GM19035 (cell line): ENCODE measurements around the gene DGCR8.

Experiments used
- ATAC-seq: cut with Tn5 transposase; IDR thresholded peaks from one replicate; pipeline ENCODE4 v1.9.1; 2021; ENCODE audit not compliant: unreplicated experiment

The DGCR8 gene

DNA sequence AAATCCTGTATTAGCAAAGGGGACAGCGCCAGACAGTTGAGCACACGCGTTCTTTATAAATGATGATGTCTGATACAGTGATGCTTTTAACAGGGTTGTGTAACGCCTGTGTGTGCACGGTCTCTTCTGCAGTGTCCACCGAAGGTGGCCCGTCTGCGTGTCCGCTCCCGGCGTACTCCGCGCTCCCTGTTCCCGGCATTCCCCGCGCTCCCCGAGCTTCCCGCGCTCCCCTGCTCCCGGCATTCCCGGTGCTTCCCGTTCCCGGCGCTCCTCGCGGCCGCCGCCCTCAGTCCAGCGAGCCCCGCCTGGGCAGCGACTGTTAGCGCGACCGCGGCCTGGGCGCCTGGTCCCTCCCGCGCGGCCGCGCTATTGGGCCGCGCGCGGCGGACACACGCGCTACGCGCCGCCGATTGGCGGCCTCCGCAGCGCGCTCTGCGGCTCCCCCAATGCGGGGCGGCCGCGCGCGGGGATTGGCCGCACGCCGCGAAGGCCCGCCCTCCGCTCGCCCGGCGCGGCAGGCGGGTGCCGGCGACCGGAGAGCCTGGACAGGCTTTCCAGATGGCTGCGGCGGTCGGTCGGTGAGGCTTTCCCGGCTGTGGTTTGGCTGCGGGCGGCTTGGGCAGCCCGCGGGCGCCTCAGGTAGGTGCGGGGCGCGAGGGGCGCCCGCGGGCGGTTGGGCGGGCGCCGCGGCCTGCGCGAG, at the start of gene DGCR8:
Gene DGCR8 (plus strand): TSS at position 497 of the 700 bp plus-strand sequence. CDS start 5,723 bp downstream, outside the sequence.
- peak; percentile 81 for ATAC-seq

DNA sequence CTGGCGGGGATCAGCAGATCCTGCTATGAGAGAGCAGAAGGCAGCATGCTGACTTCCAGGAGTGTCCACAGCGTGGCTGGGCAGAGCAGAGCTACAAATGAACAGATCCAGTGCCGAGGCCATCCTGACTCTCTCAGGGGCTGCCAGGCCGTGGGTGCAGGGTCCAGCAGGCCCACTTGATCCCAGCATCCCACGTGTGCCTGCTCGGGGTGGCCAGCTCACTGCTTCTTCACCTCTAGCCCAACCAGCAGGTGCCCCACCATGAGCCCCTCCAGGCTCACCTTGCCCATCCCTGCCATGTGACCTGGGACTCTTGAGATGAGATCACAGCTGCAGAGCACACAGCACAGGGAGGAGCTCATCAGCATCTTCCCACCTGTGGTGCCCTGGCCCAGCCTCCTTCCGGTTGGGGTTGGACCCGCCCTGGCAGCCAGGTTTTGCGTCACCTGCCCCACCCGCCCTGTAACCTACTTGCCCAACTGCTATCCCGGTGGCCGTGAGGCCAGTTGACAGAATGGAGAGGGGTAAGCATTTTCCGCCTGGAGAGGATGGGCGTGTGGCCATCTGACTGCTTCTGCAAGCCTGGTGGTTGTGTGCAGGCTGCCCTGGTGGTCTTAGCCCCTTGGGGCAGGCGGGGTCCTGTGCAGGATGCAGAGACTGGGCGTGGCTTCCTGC, 48.2 kb upstream of the DGCR8 start:
- no peak for ATAC-seq

DNA sequence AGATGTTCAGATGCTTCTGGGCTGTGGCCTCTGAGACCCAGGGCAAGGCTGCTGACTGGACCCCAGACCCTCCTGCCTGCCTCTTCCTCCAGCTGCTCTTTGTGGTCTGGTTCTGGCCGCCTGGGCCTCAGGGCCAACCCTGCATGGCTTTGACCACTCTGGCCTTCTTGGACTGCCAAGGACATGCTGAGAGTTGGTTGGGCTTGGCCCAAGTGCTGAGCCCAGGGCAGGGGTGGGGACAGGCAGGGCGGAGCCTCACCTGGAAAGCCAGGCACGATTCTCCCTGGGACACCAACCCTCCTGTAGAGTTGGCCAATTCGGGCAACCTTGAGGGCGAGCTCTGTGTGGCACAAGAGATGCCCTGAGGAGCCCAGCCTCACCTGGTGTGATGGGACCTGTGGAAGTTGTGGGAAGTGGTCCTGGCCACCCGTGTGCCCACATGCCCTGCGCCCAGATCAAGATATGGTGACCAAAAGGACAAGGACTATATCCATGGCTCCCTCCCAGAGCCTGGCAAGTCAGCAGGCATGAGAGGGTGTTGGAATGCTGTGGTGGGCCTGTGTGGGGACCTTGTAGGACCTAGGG, 47.5 kb upstream of the DGCR8 start:
- ATAC-seq: no peak

- ATAC-seq: no peak
Measured at GRCh38 chr22:20033045-20033706, 46.9 kb upstream of the DGCR8 start.

DNA sequence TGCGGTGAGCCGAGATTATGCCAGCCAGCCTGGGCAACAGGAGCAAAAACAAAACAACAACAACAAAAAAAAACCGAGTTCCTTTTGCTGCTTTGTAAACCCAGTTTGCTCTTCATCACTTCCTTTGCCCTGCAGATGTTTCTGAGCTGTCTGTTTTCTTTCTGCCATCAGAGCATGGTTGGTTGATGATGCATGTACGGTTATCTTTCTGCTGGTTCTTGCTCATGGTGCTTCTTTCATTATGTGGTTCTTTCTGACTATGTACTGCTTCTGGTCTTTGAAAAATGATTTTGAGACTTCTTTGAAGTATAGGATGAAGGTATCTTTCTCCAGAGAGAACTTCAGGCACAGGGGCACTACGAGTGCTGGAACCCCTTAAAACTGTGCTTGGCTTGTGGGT, 45.9 kb upstream of the DGCR8 start:
- ATAC-seq: no peak

DNA sequence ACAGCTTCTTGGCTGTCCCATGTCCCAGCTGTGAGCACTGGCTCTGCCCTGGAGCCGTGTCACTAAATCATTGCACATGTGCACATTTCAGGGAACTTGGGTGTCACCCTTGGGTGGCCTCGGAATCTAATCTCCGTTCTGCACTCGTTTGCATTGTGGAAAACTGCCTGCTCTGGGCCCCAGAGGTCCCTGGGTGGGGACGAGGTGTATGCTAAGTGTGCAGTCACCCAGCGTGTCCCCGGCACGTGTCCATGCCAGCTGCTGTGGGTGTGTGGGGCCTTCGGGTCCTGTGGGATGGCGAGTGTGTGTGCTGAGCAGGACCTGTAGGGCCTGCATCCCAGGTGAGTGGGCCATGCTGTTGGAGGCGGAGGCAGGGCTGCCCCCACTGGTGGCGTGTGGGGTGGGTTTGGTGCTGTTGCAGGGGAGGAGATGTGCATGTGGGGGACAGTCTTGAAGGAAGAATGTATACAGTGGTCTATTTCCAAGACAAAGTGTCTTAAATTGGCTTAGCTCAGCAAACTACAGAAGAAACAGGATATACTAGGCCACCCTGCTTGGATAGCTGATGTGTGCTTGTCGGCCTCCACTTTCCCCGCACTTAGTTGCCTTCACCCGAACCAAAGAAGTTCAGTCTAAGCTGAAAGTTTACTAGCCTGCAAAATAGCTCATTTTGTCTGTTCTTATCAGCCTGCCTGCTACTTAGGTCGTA, 44.5 kb upstream of the DGCR8 start:
- no peak for ATAC-seq

DNA sequence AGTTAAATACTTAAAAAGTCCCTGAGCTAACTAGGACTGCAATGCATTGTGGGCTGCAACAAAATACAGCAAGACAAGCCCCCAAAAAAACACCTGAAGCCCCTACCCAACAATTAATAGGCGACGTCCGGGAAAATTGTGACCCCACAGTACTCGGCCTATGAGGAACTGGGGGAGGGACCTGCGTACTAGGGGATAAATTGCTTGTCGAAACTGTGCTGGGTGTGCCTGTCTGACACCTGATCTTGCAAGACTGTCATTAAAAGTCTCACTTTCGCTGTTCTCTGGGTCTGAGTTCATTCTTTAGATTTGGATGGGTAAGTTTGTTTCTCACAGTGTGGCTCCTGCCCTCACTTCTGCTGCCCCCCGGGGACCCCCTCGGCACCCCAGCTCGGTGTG, 44.0 kb upstream of the DGCR8 start:
- ATAC-seq: no peak

- ATAC-seq: no peak
Measured at GRCh38 chr22:20036535-20037392, 43.3 kb upstream of the DGCR8 start.

- no peak for ATAC-seq
Measured at GRCh38 chr22:20037419-20037818, 42.6 kb upstream of the DGCR8 start.

DNA sequence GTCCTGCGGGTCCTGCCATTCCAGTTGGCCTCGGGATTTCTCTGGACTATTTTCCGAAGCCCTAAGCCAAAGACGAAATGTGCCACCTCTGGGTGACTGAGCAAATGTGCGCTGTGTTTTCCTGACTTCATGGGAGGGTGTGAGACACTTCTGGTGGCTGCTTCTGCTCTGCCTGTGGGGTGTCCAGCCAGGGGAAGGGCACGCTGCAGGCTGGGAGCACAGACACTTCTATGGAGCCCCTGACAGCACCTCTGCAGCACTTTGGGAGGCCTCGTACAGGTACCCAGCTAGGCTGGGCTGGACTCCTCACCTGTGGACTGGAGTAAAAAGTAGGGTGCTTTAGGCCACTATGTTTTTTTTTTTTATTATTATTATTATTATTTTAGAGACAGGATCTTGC, 41.5 kb upstream of the DGCR8 start:
- ATAC-seq: no peak

DNA sequence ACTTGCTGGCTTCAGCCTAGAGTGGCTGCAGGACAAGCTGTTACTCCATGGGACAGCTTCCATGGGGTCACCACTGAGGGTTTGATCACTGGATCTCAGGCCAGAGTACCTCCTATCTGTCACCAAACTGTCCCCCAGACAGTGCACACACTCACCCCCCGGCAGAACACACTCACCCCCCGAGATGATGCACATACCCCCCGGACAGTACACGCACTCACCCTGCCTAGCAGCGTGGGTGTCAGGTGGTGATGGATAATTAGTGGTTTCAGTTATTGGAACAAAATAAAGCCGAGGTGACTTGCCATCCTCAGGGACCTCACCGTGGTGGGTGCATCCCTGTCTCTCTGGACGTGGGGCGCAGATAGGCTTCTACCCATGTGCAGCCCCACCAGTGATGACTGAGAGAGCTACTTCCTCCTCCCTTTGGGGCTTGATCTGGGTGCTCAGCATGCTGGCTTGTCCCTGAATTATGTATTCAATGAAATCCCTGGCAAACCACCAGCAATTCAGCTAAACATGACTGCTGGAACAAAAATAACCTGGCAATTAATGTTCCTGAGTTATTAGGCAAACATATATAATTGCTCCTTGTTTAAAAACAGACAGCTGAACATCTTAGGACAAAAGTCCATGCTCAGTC, 40.2 kb upstream of the DGCR8 start:
- no peak for ATAC-seq

DNA sequence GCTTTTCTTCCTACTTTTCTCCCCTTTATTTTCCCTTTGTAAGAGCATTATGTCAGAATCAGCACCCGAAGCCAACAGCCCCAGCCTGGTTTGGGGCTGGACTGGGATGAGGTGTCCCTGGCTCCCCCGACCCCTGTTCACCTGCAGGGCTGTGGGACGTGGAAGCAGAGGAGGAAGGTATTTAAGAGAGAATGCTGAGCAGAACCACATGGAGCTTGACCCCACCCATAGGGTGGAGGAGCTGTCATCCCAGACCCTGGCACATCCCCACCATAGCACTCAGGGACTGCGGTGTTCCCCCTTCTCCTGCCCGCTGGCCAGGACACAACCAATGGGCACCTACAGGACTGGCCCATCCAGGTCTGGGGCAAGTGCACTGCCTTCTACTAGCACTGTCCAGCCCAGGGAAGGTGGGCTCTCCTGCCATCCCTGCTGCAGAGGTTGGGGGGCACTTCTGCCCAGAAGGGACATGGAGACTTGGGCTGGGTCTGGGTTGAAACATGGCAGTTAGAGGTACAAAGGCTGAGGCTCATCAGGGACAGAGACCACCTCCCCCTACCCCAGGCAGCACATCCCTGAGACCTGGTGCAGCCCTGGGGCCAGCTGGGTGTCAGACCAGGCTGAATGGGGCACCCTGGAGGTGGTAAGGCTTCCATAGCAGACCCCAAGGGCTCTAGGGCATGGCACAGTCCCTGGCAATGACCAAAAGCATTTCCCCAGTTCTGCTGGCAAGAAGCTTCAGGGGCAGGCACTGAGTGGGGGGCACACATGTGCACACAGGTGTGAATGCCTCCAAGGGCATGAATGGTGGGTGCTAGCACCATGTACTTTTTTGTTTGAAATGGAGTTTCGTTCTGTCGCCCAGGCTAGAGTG, 39.5 kb upstream of the DGCR8 start:
- ATAC-seq: no peak

- ATAC-seq: no peak
Measured at GRCh38 chr22:20043057-20043996, 36.7 kb upstream of the DGCR8 start.

GRCh38 chr22:20043997-20044342, 36.1 kb upstream of the DGCR8 start:
- no peak for ATAC-seq

DNA sequence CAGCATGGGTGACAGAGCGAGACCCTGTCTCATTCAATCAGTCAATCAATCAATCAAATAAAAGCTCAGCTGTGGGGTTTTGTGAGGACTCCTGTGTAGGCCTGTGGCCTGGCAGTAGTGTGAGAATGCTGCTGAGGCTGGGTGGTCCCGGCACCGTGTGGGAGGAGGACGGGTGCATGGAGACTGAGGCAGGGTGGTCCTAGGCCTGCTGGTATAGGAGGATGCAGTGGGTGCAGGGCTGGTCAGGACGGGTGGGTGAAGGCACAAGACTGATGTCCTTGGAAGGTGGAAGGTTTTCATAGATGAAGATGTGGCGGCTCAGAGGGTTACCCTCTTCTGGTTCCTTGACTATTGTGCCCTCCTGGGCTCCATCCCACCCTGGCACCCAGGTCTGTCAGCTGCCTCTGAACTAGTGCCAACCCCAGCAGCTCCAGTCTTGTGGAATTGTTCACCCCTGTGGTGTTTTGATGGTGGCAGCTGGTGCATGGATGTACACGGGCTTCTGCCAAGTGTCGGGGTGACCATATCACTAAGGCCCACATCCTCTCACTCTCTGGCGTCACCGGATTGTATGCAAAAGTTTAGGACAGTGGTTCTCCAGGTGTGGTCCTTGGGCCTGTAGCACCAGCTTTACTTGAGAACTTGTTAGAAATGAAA, 35.4 kb upstream of the DGCR8 start:
- ATAC-seq: no peak

DNA sequence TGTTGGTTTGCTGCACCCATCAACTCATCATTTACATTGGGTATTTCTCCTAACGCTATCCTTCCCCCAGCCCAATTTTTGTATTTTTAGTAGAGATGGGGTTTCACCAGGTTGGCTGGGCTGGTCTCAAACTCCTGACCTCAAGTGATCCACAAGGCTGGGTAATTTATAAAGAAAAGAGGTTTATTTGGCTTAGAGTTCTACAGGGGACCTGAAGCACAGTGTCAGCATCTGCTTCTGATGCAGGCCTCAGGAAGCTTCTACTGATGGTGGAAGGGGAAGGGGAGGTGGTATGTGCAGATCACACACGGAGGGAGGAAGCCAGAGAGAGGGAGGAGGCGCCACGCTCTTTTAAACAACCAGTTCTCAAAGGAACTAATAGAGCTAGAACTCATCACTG, 33.3 kb upstream of the DGCR8 start:
- ATAC-seq: no peak

DNA sequence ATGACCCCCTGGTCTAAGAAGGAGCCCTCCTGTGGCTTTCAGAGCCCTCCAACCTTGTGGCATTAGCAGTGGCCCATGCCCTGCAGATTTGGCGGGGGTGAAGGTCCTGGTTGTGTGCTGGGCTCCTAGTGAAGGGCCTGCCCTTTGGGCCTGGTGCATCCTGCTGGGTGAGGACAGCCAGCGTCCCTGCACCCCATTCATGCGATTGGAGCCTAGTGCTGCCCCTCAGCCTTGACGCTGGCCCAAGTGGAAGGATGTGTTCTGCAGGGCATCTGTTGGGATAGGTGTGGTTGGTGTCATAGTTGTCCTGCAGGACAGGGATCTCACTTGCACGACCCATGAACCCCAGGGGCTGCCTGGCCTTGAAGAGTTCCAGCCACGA, 28.1 kb upstream of the DGCR8 start:
- no peak for ATAC-seq
